WTC11 (cell line): ENCODE results near the gene KAT7. TPM values are rescaled to one million over a fixed set of nuclear protein-coding genes. Genes with fewer than 3 reads are reported as not detected.

Source experiments
- ATAC-seq: fragments of 200-7000 bp; cut with Tn5 transposase; 2 replicates; pipeline ENCODE4 v1.10.0; 2021; ENCODE audit warnings: mild to moderate bottlenecking, moderate library complexity
- CTCF ChIA-PET: fragments of 300-600 bp; sonication (Branson Sonifier 250); formaldehyde crosslinking; loops from one replicate; lab custom pipeline; 2021; ENCODE audit warnings: antibody characterized with exemption; lab: Charles Lee
- POLR2A ChIA-PET: fragments of 350-600 bp; sonication (Branson Sonifier 250); formaldehyde crosslinking; loops from one replicate; lab custom pipeline; 2021; ENCODE audit warnings: antibody characterized with exemption; lab: Charles Lee
- DNase-seq: peaks from one replicate; pipeline ENCODE4 v3.0.0; 2021; ENCODE audit warnings: low spot score
- H3K27ac Mint-ChIP-seq: 2 replicates; pipeline ENCODE4 v1.8.0; 2021; ENCODE audit warnings: mixed read lengths
- H3K27me3 Mint-ChIP-seq: 2 replicates; pipeline ENCODE4 v1.8.0; 2021; ENCODE audit warnings: low read depth, mild to moderate bottlenecking, moderate library complexity, mixed read lengths
- H3K36me3 Mint-ChIP-seq: 2 replicates; pipeline ENCODE4 v1.8.0; 2021; ENCODE audit warnings: mixed read lengths
- H3K4me1 Mint-ChIP-seq: 2 replicates; pipeline ENCODE4 v1.8.0; 2022; ENCODE audit warnings: mixed read lengths
- H3K4me3 Mint-ChIP-seq: 2 replicates; pipeline ENCODE4 v1.8.0; 2021; ENCODE audit warnings: mild to moderate bottlenecking, moderate library complexity, mixed read lengths
- H3K9me3 Mint-ChIP-seq: 2 replicates; pipeline ENCODE4 v1.8.0; 2021; ENCODE audit warnings: mixed read lengths
- AR ChIP-seq: fragments of 250-450 bp; sonication (Bioruptor Pico); IDR thresholded peaks from 2 replicates; pipeline ENCODE4 v1.9.0; 2021; ENCODE audit warnings: mild to moderate bottlenecking
- ATF6 ChIP-seq: sonication (generic); formaldehyde crosslinking; IDR thresholded peaks from 2 replicates; pipeline ENCODE4 v1.8.1; 2023; ENCODE audit warnings: mild to moderate bottlenecking, missing genetic modification reagents
- CREM ChIP-seq: sonication (generic); formaldehyde crosslinking; IDR thresholded peaks from 2 replicates; pipeline ENCODE4 v1.8.1; 2022; ENCODE audit warnings: mild to moderate bottlenecking, missing genetic modification reagents, moderate library complexity
- FOXK1 ChIP-seq: sonication (generic); formaldehyde crosslinking; IDR thresholded peaks from 2 replicates; pipeline ENCODE4 v1.8.0; 2022; ENCODE audit warnings: mild to moderate bottlenecking, moderate library complexity, missing genetic modification reagents
- NR2C2 ChIP-seq: sonication (generic); formaldehyde crosslinking; IDR thresholded peaks from 2 replicates; pipeline ENCODE4 v1.8.0; 2022; ENCODE audit warnings: mild to moderate bottlenecking, missing genetic modification reagents
- RELA ChIP-seq: sonication (generic); formaldehyde crosslinking; IDR thresholded peaks from 2 replicates; pipeline ENCODE4 v1.8.1; 2022; ENCODE audit warnings: missing genetic modification reagents, mild to moderate bottlenecking, borderline replicate concordance
- ZBTB21 ChIP-seq: sonication (generic); formaldehyde crosslinking; IDR thresholded peaks from 2 replicates; pipeline ENCODE4 v1.8.1; 2023; ENCODE audit warnings: mild to moderate bottlenecking, missing genetic modification reagents, borderline replicate concordance
- ZNF263 ChIP-seq: sonication (generic); formaldehyde crosslinking; IDR thresholded peaks from 2 replicates; pipeline ENCODE4 v1.8.1; 2022; ENCODE audit warnings: low read depth, mild to moderate bottlenecking, moderate library complexity, missing genetic modification reagents
- ZNF281 ChIP-seq: sonication (generic); formaldehyde crosslinking; IDR thresholded peaks from 2 replicates; pipeline ENCODE4 v1.8.0; 2023; ENCODE audit warnings: mild to moderate bottlenecking, missing genetic modification reagents
- ZNF416 ChIP-seq: fragments of 250-450 bp; sonication (Bioruptor Pico); IDR thresholded peaks from 2 replicates; pipeline ENCODE4 v1.9.0; 2021; ENCODE audit warnings: mild to moderate bottlenecking, inconsistent platforms
- ZNF532 ChIP-seq: fragments of 250-450 bp; sonication (Bioruptor Pico); IDR thresholded peaks from 2 replicates; pipeline ENCODE4 v1.9.0; 2021; ENCODE audit warnings: mild to moderate bottlenecking, borderline replicate concordance
- total RNA-seq: library from RNA; stranded (reverse); gene quantifications from 3 replicates; pipeline ENCODE4 v1.2.3, GENCODE V29; 2021

Gene KAT7
- total RNA-seq, 1 experiment from 2014 or later = 199 TPM

- Mint-ChIP-seq H3K9me3 (no peaks in the 10 kb centered on the region), H3K27ac (peak overlapping the region; percentile 41; the same call in 1 of the 2 replicates), H3K4me3 (no peak overlapping the region), H3K4me1 (peaks cover 41% of the 10 kb centered on the region), H3K27me3 (no peaks in the 10 kb centered on the region), H3K36me3 (peaks cover 9% of the 10 kb centered on the region)
- CTCF ChIA-PET = interaction anchor here (0.6 to 1.4 kb wide), 3 partner anchors 8 to 339 kb away, joined by 3 read pairs; partner anchors contain the start of gene FAM117A
- ATAC-seq (no peak), DNase-seq (no peak)
- TF ChIP-seq ZNF263 = no peak
- POLR2A ChIA-PET = interaction anchor here (1.1 to 1.5 kb wide), 2 partner anchors 8 to 12 kb away, joined by 3 to 4 read pairs; partner anchors contain the start of gene FAM117A
These were observed 32.7 kb upstream of the KAT7 start for GRCh38 chr17:49755663-49756283.

- ChIA-PET CTCF (interaction anchor here (0.6 to 1.5 kb wide), 5 partner anchors 8 to 338 kb away, joined by 3 to 4 read pairs (median 3); partner anchors contain the start of genes FAM117A and SLC35B1), POLR2A (interaction anchor here (0.6 to 1.5 kb wide), 3 partner anchors 8 to 130 kb away, joined by 3 to 4 read pairs (median 3); partner anchors contain the start of gene FAM117A)
- ATAC-seq (no peak), DNase-seq (no peak)
- no peak overlapping the region for H3K4me3 Mint-ChIP-seq
- H3K4me1 Mint-ChIP-seq = peaks cover 46% of the 10 kb centered on the region
- 0 out of 2 replicates have a peak overlapping the region, but pooled peaks have one; percentile 41 for H3K27ac Mint-ChIP-seq
- H3K27me3 Mint-ChIP-seq = no peaks in the 10 kb centered on the region
- H3K9me3 Mint-ChIP-seq = no peaks in the 10 kb centered on the region
- H3K36me3 Mint-ChIP-seq = peaks cover 9% of the 10 kb centered on the region
- TF ChIP-seq NR2C2 (CRISPR knock-in tag) = no peak
- TF ChIP-seq ZBTB21 (CRISPR knock-in tag) = no peak
- no peak for TF ChIP-seq ATF6 (CRISPR knock-in tag)
- no peak for TF ChIP-seq FOXK1 (CRISPR knock-in tag)
- no peak for TF ChIP-seq ZNF532
- TF ChIP-seq ZNF416 (CRISPR knock-in tag) = no peak
- no peak for TF ChIP-seq ZNF281 (CRISPR knock-in tag)
- TF ChIP-seq RELA (CRISPR knock-in tag) = no peak
- TF ChIP-seq AR = no peak
- no peak for TF ChIP-seq CREM (CRISPR knock-in tag)
These were observed 31.9 kb upstream of the KAT7 start for GRCh38 chr17:49756323-49757150.
